SJSA1 (cell line): Measurements from ENCODE around the gene SQSTM1. TPM values are rescaled to one million over a fixed set of nuclear protein-coding genes. Genes with fewer than 3 reads are reported as not detected.

Experiments used
- DNase-seq, 2 experiments: peaks; one replicate each; pipeline ENCODE4 v3.0.0-alpha.2; 2015 to 2020; ENCODE audit warnings: low spot score in 2 of 2, low read depth in 1 of 2
- H3K27ac ChIP-seq: fragments of 250-450 bp; sonication (Bioruptor Pico); 2 replicates; pipeline ENCODE4 v1.5.1; 2020; ENCODE audit warnings: mild to moderate bottlenecking, moderate library complexity
- H3K27me3 ChIP-seq: fragments of 250-450 bp; sonication (Bioruptor Pico); replicated peaks from 2 replicates; pipeline ENCODE4 v1.5.1; 2020; ENCODE audit warnings: mild to moderate bottlenecking, moderate library complexity
- H3K36me3 ChIP-seq: fragments of 250-450 bp; sonication (Bioruptor Pico); 2 replicates; pipeline ENCODE4 v1.5.1; 2020; ENCODE audit warnings: mild to moderate bottlenecking
- H3K4me1 ChIP-seq: fragments of 250-450 bp; sonication (Bioruptor Pico); replicated peaks from 2 replicates; pipeline ENCODE4 v1.6.1; 2021; ENCODE audit warnings: mild to moderate bottlenecking
- H3K4me3 ChIP-seq: fragments of 250-450 bp; sonication (Bioruptor Pico); 2 replicates; pipeline ENCODE4 v1.5.1; 2020; ENCODE audit warnings: mild to moderate bottlenecking
- H3K9me3 ChIP-seq: fragments of 250-450 bp; sonication (Bioruptor Pico); replicated peaks from 2 replicates; pipeline ENCODE4 v1.5.1; 2020; ENCODE audit warnings: mild to moderate bottlenecking
- total RNA-seq: library from RNA; depleted of rRNA; stranded (reverse); fragments of >200 nt; shearing (Covaris generic); gene quantifications from 2 replicates; pipeline ENCODE4 v1.2.3, GENCODE V29; 2014; rRNA removed

Gene SQSTM1
- total RNA-seq: 298 and 772 TPM in 2 replicates

- DNase-seq: peak; percentile 83 to 92
- H3K4me1 ChIP-seq: peaks cover 40% of the 10 kb centered on the region
- H3K27me3 ChIP-seq: no peaks in the 10 kb centered on the region
- H3K9me3 ChIP-seq: no peaks in the 10 kb centered on the region
- peaks cover 46% of the 10 kb centered on the region for H3K36me3 ChIP-seq
- H3K27ac ChIP-seq: peak within 1 kb of the TSS; percentile 90
- peak within 1 kb of the TSS; percentile 94 for H3K4me3 ChIP-seq
Measured at GRCh38 chr5:179820483-179821297, at the start of gene SQSTM1. TSS of gene SQSTM1 (plus strand) at chr5:179820905. CDS start at chr5:179820937, 32 bp downstream.

GRCh38 chr5:179771311-179771895 is 49.3 kb upstream of the SQSTM1 start:
- no peak overlapping the region for H3K27ac ChIP-seq
- no peaks in the 10 kb centered on the region for H3K27me3 ChIP-seq
- H3K9me3 ChIP-seq: no peaks in the 10 kb centered on the region
- H3K36me3 ChIP-seq: peaks cover 100% of the 10 kb centered on the region
- H3K4me3 ChIP-seq: no peak overlapping the region
- no peak for DNase-seq
- peaks cover 12% of the 10 kb centered on the region for H3K4me1 ChIP-seq

- Histone ChIP-seq H3K9me3 (no peaks in the 10 kb centered on the region), H3K4me3 (no peak overlapping the region), H3K27ac (no peak overlapping the region), H3K27me3 (no peaks in the 10 kb centered on the region), H3K4me1 (peaks cover 3% of the 10 kb centered on the region; the same call in 1 of the 2 replicates), H3K36me3 (peaks cover 98% of the 10 kb centered on the region)
- no peak for DNase-seq
Measured at GRCh38 chr5:179772351-179772750, 48.4 kb upstream of the SQSTM1 start.

- Histone ChIP-seq H3K36me3 (peaks cover 97% of the 10 kb centered on the region), H3K4me1 (no peaks in the 10 kb centered on the region), H3K9me3 (no peaks in the 10 kb centered on the region), H3K27ac (no peak overlapping the region), H3K27me3 (no peaks in the 10 kb centered on the region), H3K4me3 (no peak overlapping the region)
- no peak for DNase-seq
Measured at GRCh38 chr5:179773686-179774040, 47.0 kb upstream of the SQSTM1 start.

- Histone ChIP-seq H3K36me3 (peaks cover 93% of the 10 kb centered on the region), H3K27ac (no peak overlapping the region), H3K4me1 (no peaks in the 10 kb centered on the region), H3K4me3 (no peak overlapping the region), H3K9me3 (no peaks in the 10 kb centered on the region), H3K27me3 (no peaks in the 10 kb centered on the region)
- DNase-seq: no peak
Measured at GRCh38 chr5:179774442-179774841, 46.3 kb upstream of the SQSTM1 start.

- peaks cover 82% of the 10 kb centered on the region for H3K36me3 ChIP-seq
Measured at GRCh38 chr5:179776411-179776938, 44.2 kb upstream of the SQSTM1 start.

GRCh38 chr5:179777456-179777855 is 43.2 kb upstream of the SQSTM1 start:
- no peak overlapping the region for H3K27ac ChIP-seq
- no peaks in the 10 kb centered on the region for H3K27me3 ChIP-seq
- H3K4me3 ChIP-seq: no peak overlapping the region
- H3K9me3 ChIP-seq: no peaks in the 10 kb centered on the region
- H3K36me3 ChIP-seq: peaks cover 73% of the 10 kb centered on the region
- no peak for DNase-seq
- H3K4me1 ChIP-seq: no peaks in the 10 kb centered on the region

More at GRCh38 chr5:179776411-179776938, 44.2 kb upstream of the SQSTM1 start:
- Histone ChIP-seq H3K4me3 (no peak overlapping the region), H3K4me1 (no peaks in the 10 kb centered on the region), H3K27me3 (no peaks in the 10 kb centered on the region), H3K9me3 (no peaks in the 10 kb centered on the region), H3K27ac (no peak overlapping the region)
- no peak for DNase-seq

GRCh38 chr5:179777909-179778308 is 42.8 kb upstream of the SQSTM1 start:
- peaks cover 68% of the 10 kb centered on the region for H3K36me3 ChIP-seq
- no peaks in the 10 kb centered on the region for H3K27me3 ChIP-seq
- no peak overlapping the region for H3K27ac ChIP-seq
- DNase-seq: no peak
- H3K4me3 ChIP-seq: no peak overlapping the region
- H3K4me1 ChIP-seq: no peaks in the 10 kb centered on the region
- H3K9me3 ChIP-seq: no peaks in the 10 kb centered on the region

- Histone ChIP-seq H3K9me3 (no peaks in the 10 kb centered on the region), H3K4me3 (no peak overlapping the region), H3K27me3 (no peaks in the 10 kb centered on the region), H3K36me3 (peaks cover 61% of the 10 kb centered on the region), H3K4me1 (no peaks in the 10 kb centered on the region), H3K27ac (no peak overlapping the region)
- no peak for DNase-seq
Measured at GRCh38 chr5:179778591-179778990, 42.1 kb upstream of the SQSTM1 start.

GRCh38 chr5:179779826-179780225 is 40.9 kb upstream of the SQSTM1 start:
- Histone ChIP-seq H3K4me3 (no peak overlapping the region), H3K27ac (no peak overlapping the region), H3K9me3 (no peaks in the 10 kb centered on the region), H3K36me3 (peaks cover 49% of the 10 kb centered on the region), H3K4me1 (no peaks in the 10 kb centered on the region), H3K27me3 (no peaks in the 10 kb centered on the region)
- no peak for DNase-seq

GRCh38 chr5:179780362-179780761 is 40.3 kb upstream of the SQSTM1 start:
- Histone ChIP-seq H3K27ac (no peak overlapping the region), H3K36me3 (peaks cover 43% of the 10 kb centered on the region), H3K27me3 (no peaks in the 10 kb centered on the region), H3K4me3 (no peak overlapping the region), H3K9me3 (no peaks in the 10 kb centered on the region), H3K4me1 (no peaks in the 10 kb centered on the region)
- no peak for DNase-seq

GRCh38 chr5:179781846-179782245 is 38.9 kb upstream of the SQSTM1 start:
- H3K9me3 ChIP-seq: no peaks in the 10 kb centered on the region
- no peaks in the 10 kb centered on the region for H3K27me3 ChIP-seq
- H3K27ac ChIP-seq: no peak overlapping the region
- no peaks in the 10 kb centered on the region for H3K4me1 ChIP-seq
- DNase-seq: no peak
- peaks cover 30% of the 10 kb centered on the region for H3K36me3 ChIP-seq
- no peak overlapping the region for H3K4me3 ChIP-seq

- H3K9me3 ChIP-seq: no peaks in the 10 kb centered on the region
- no peak overlapping the region for H3K27ac ChIP-seq
- DNase-seq: no peak
- H3K36me3 ChIP-seq: peaks cover 19% of the 10 kb centered on the region
- no peaks in the 10 kb centered on the region for H3K4me1 ChIP-seq
- H3K4me3 ChIP-seq: no peak overlapping the region
- no peaks in the 10 kb centered on the region for H3K27me3 ChIP-seq
Measured at GRCh38 chr5:179783128-179783527, 37.6 kb upstream of the SQSTM1 start.

- no peaks in the 10 kb centered on the region for H3K36me3 ChIP-seq
- DNase-seq: no peak
- H3K27me3 ChIP-seq: no peaks in the 10 kb centered on the region
- no peak overlapping the region for H3K4me3 ChIP-seq
- H3K27ac ChIP-seq: no peak overlapping the region
- H3K9me3 ChIP-seq: no peaks in the 10 kb centered on the region
- no peaks in the 10 kb centered on the region for H3K4me1 ChIP-seq
Measured at GRCh38 chr5:179786861-179787260, 33.8 kb upstream of the SQSTM1 start.
